Neuronal stem cell (in vitro differentiated cells): ENCODE measurements around the gene ZNF701. TPM values are rescaled to one million over a fixed set of nuclear protein-coding genes. Genes with fewer than 3 reads are reported as not detected.

Experiments used
- DNase-seq: peaks from one replicate; pipeline ENCODE4 v3.0.0-alpha.2; 2013; ENCODE audit warnings: low spot score
- H2AFZ ChIP-seq: one replicate; pipeline ENCODE4 v1.6.1; 2013; ENCODE audit warnings: mild to moderate bottlenecking, low read length, inconsistent platforms
- H2AK5ac ChIP-seq: 2 replicates; pipeline ENCODE4 v1.6.1; 2013; ENCODE audit warnings: low read depth, mild to moderate bottlenecking, inconsistent platforms, low read length, moderate library complexity, mixed read lengths
- H2BK120ac ChIP-seq: 2 replicates; pipeline ENCODE4 v1.6.1; 2013; ENCODE audit warnings: low read depth, mild to moderate bottlenecking, inconsistent platforms, low read length, moderate library complexity, mixed read lengths
- H2BK12ac ChIP-seq: one replicate; pipeline ENCODE4 v1.6.1; 2013; ENCODE audit warnings: low read length, inconsistent platforms
- H2BK15ac ChIP-seq: 2 replicates; pipeline ENCODE4 v1.6.1; 2013; ENCODE audit warnings: mild to moderate bottlenecking, low read length, inconsistent platforms, mixed read lengths
- H2BK5ac ChIP-seq: one replicate; pipeline ENCODE4 v1.6.1; 2013; ENCODE audit warnings: inconsistent platforms, mild to moderate bottlenecking, low read length, moderate library complexity
- H3K14ac ChIP-seq: one replicate; pipeline ENCODE4 v1.6.1; 2013; ENCODE audit warnings: low read length, inconsistent platforms
- H3K18ac ChIP-seq: 2 replicates; pipeline ENCODE4 v1.6.1; 2013; ENCODE audit warnings: low read length, inconsistent platforms
- H3K23ac ChIP-seq: 2 replicates; pipeline ENCODE4 v1.6.1; 2013; ENCODE audit warnings: low read depth, mild to moderate bottlenecking, mixed read lengths, low read length, inconsistent platforms; ENCODE audit not compliant: poor library complexity
- H3K27ac ChIP-seq: replicated peaks from 3 replicates; pipeline ENCODE4 v1.5.1; 2013; ENCODE audit warnings: low read length, inconsistent platforms
- H3K27me3 ChIP-seq, 3 experiments: 2 replicates each; pipeline ENCODE4 v1.6.1; 2013; ENCODE audit warnings: low read length in 3 of 3, mild to moderate bottlenecking in 2 of 3, inconsistent platforms in 1 of 3, low read depth in 1 of 3, mixed read lengths in 1 of 3, moderate library complexity in 1 of 3; ENCODE audit not compliant: control insufficient read depth in 3 of 3, insufficient read depth in 3 of 3
- H3K36me3 ChIP-seq, 2 donors: replicated peaks in 1 of 2; 2 replicates each; pipeline ENCODE4 v1.6.1; 2013; ENCODE audit warnings: low read length in 2 of 2; ENCODE audit not compliant: control insufficient read depth in 2 of 2, insufficient read depth in 2 of 2
- H3K4ac ChIP-seq: 2 replicates; pipeline ENCODE4 v1.6.1; 2013; ENCODE audit warnings: inconsistent platforms, mild to moderate bottlenecking, low read length, moderate library complexity
- H3K4me1 ChIP-seq, 2 donors: 1 replicate in 1 of 2; 2 replicates in 1 of 2; pipeline ENCODE4 v1.6.1; 2013; ENCODE audit warnings: low read length in 2 of 2, low read depth in 1 of 2; ENCODE audit not compliant: control insufficient read depth in 2 of 2, insufficient read depth in 1 of 2
- H3K4me2 ChIP-seq: one replicate; pipeline ENCODE4 v1.6.1; 2013; ENCODE audit warnings: mild to moderate bottlenecking, low read length, inconsistent platforms; ENCODE audit not compliant: insufficient read depth, poor library complexity, severe bottlenecking
- H3K4me3 ChIP-seq, 2 donors: 2 replicates each; pipeline ENCODE4 v1.5.1; 2013; ENCODE audit warnings: low read length in 2 of 2, mild to moderate bottlenecking in 2 of 2, inconsistent platforms in 1 of 2, moderate library complexity in 1 of 2
- H3K79me1 ChIP-seq: one replicate; pipeline ENCODE4 v1.6.1; 2013; ENCODE audit warnings: low read depth, mild to moderate bottlenecking, inconsistent platforms, low read length, moderate library complexity
- H3K9ac ChIP-seq: one replicate; pipeline ENCODE4 v1.6.1; 2013; ENCODE audit warnings: mild to moderate bottlenecking, low read depth, low read length, inconsistent platforms; ENCODE audit not compliant: poor library complexity
- H3K9me3 ChIP-seq, 2 donors: replicated peaks in 1 of 2; 2 replicates each; pipeline versions ENCODE3 to v1.6.1; 2013; ENCODE audit warnings: low read length in 2 of 2, mild to moderate bottlenecking in 2 of 2, inconsistent platforms in 1 of 2, low read depth in 1 of 2, mixed read lengths in 1 of 2, moderate library complexity in 1 of 2; ENCODE audit not compliant: control insufficient read depth in 2 of 2, insufficient read depth in 1 of 2
- H4K8ac ChIP-seq: one replicate; pipeline ENCODE4 v1.6.1; 2013; ENCODE audit warnings: low read depth, mild to moderate bottlenecking, inconsistent platforms, low read length, moderate library complexity
- H4K91ac ChIP-seq: one replicate; pipeline ENCODE4 v1.6.1; 2013; ENCODE audit warnings: low read length, low read depth, mild to moderate bottlenecking, inconsistent platforms; ENCODE audit not compliant: poor library complexity
- WGBS, 2 donors: extraction: QIAGEN DNeasy Blood & Tissue Kit; methylation state at CpG; one replicate each; pipeline ENCODE4 v1.1.7; 2013; ENCODE audit warnings: missing lambda C conversion rate in 2 of 2, mixed read lengths in 1 of 2; ENCODE audit not compliant: insufficient read length in 2 of 2, insufficient replicate concordance in 1 of 2; ENCODE audit errors: extremely low coverage in 2 of 2; 5-methylcytosine and 5-hydroxymethylcytosine counted together
- small RNA-seq: library from polyadenylated mRNA; stranded (forward); fragments of <200 nt; extraction: miRNeasy Mini kit (QIAGEN cat#:217004); gene quantifications from one replicate; pipeline ENCODE3, GENCODE V24; 2013; ENCODE audit not compliant: insufficient read depth

Gene ZNF701

DNA sequence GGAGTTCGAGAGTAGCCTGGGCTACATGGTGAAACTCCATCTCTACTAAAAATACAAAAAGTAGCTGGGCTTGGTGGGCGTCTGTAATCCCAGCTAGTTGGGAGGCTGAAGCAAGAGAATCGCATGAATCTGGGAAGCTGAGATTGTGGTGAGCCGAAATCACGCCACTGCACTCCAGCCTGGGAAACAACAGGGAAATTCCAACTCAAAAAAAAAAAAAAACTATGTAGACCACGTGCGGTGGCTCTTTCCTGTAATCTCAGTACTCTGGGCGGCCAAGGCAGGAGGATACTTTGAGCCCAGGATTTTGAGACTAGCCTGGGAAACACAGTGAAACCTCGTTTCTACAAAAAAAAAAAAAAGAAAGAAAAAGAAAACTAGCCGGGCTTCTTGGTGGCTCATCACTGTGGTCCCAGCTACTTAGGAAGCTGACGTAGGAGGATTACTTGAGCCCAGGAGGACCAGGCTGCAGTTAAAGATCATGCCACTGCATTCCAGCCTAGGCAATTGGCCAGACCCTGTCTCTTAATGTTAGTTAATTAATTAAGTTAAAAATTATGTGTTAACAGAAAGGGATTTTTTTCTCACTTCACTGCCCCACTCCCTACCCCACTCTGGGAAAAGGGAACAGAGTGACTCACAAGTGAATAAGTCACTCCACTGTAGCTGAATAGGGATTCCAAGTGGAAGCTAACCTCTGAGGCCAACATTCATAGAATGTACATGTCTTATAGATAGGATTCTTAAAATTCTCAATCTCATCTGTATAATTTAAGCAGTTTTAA lies 65.9 kb downstream of the ZNF701 start:
- H3K9me3 ChIP-seq, result no peaks in the 10 kb centered on the region
- no peak overlapping the region for H2AFZ ChIP-seq
- no peak overlapping the region for H3K9ac ChIP-seq
- H2BK15ac ChIP-seq, result no peak overlapping the region
- no CpG with 5 or more reads among the region's 11 CpGs for WGBS, 2 donors
- DNase-seq, result no peak
- no peak overlapping the region for H2BK5ac ChIP-seq
- H3K4me1 ChIP-seq, result peaks cover 0 to 5% of the 10 kb centered on the region in 2 donors
- no peak overlapping the region for H3K4me3 ChIP-seq
- no peaks in the 10 kb centered on the region for H3K27me3 ChIP-seq
- no peak overlapping the region for H3K4me2 ChIP-seq
- peaks cover 1 to 24% of the 10 kb centered on the region in 2 donors for H3K36me3 ChIP-seq
- no peak overlapping the region for H3K4ac ChIP-seq
- H3K79me1 ChIP-seq, result no peaks in the 10 kb centered on the region
- no peak overlapping the region for H4K91ac ChIP-seq
- no peak overlapping the region for H3K14ac ChIP-seq
- no peak overlapping the region for H2BK120ac ChIP-seq
- H3K27ac ChIP-seq, result no peak overlapping the region
- no peak overlapping the region for H2AK5ac ChIP-seq
- H3K18ac ChIP-seq, result no peak overlapping the region
- H2BK12ac ChIP-seq, result no peak overlapping the region
- no peak overlapping the region for H4K8ac ChIP-seq
- H3K23ac ChIP-seq, result no peak overlapping the region

Small RNAs within 50 kb of the gene (small RNA-seq; reads per million reads assigned to genes)
- not detected for gene RPL39P34
